ENCODE measurements around the gene DNAJC1. TPM values are rescaled to one million over a fixed set of nuclear protein-coding genes. Genes with fewer than 3 reads are reported as not detected.
"Not testable (repeated sequence)": the region's sequence is repeated elsewhere in the genome, so short reads cannot be mapped to it uniquely, and the experiment has no call there.

The DNAJC1 gene
- total RNA-seq, 2 experiments from 2014 or later: 20.6 to 28.1 TPM

DNA sequence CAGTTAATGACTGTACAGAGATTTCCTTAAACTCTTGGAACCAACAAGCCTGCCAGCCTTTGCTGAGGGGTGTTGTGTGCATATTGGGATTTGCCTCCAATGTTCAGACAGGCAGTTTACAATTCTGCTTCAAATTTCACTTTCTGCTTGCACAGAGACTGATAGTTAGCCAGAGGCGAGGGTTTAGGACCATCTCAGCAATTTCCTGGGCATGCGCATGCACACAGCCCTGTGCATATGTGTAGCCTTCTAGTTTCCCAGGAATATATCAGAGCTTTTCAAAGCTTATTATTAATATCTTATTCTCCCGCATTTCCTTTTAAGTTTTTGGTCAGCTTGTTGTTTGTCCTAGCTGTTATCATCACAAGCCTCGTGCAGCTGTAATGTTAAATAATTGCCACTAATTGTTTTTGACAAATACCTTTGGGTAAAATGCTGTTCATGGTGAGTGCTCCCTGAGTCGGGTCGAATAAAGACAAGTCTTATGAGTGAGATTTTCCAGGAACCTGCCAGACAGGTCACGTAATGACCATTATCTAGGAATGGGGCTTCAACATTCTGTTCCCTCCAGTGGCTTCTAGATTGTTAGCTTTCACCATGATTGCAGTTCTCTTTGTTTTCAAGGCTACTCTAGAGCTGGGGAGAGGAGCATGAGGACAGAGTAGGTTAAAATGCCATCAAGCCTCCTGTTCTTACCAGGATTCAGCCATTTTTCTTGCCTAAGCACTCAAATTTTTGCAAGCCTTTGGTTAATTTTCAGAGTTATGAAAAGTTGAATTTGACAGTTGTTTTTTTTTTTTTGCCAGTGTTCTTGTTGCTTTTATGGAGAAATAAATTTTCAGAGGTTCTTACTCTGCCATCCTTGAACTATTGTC lies 24.1 kb upstream of the DNAJC1 start:
- Mint-ChIP-seq H3K27me3 (no peaks in the 10 kb centered on the region), H3K4me3 (no peak overlapping the region), H3K36me3 (ENCODE audit: low read depth) (peaks cover 3% of the 10 kb centered on the region), H3K27ac (no peak overlapping the region), H3K4me1 (peaks cover 24% of the 10 kb centered on the region), H3K9me3 (ENCODE audit: low read depth) (peaks cover 6% of the 10 kb centered on the region)
- intact Hi-C loops (cut with DNase I, micrococcal nuclease): no loop called here
- ATAC-seq: no peak
- no peak for DNase-seq
- CTCF ChIA-PET: interaction anchor here (0.9 kb wide), 1 partner anchor 76 kb away, joined by 4 read pairs; no protein-coding TSS in a partner anchor
- POLR2A ChIA-PET: no interaction called here

DNA sequence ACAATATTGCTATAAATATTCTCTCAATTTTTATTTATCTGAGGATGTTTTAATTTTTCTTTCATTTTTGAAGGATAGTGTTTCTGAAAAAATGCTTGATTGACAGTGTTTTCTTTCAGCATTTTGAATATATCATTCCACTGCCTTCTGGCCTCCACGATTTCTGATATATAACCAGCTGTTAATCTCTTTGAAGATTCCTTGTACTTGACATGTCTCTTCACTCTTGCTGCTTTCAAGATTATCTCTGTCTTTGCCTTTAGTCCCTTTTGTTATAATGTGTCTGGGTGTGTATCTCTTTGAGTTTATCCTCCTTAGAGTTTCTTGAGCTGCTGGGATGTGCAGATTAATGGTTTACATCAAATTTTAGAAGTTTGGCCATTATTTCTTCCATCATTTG lies 22.8 kb upstream of the DNAJC1 start:
- ATAC-seq (no peak), DNase-seq (no peak)
- ChIA-PET POLR2A (no interaction called here), CTCF (interaction anchor here (0.6 kb wide), 1 partner anchor 29 kb away, joined by 3 read pairs; no protein-coding TSS in a partner anchor)
- Mint-ChIP-seq H3K27ac (no peak overlapping the region), H3K36me3 (ENCODE audit: low read depth) (peaks cover 3% of the 10 kb centered on the region), H3K4me3 (no peak overlapping the region), H3K27me3 (no peaks in the 10 kb centered on the region), H3K9me3 (ENCODE audit: low read depth) (peaks cover 7% of the 10 kb centered on the region), H3K4me1 (peaks cover 32% of the 10 kb centered on the region)
- intact Hi-C loops (cut with DNase I, micrococcal nuclease): no loop called here

DNA sequence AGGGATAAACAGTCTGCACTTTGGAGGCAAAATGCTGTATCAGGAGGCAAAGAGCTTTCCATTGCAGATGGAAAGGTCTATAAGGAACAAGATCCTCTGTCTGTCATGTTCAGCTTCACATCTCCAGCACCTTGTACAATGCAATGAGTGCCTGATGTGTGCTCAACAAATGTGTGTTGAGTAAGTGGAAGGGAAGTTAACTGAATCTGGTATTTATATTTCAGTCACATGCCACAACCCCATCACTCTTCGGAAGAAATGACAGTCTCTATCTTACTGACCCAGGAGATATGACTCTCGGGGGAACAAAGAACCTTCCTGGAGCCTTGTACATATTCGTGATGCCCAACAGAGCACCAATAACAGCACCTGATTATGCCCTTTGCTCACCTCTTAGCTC lies 20.0 kb upstream of the DNAJC1 start:
- H3K4me1 Mint-ChIP-seq: peaks cover 20% of the 10 kb centered on the region
- peak overlapping the region; percentile 76 for H3K27ac Mint-ChIP-seq
- peaks cover 8% of the 10 kb centered on the region for H3K9me3 Mint-ChIP-seq (ENCODE audit: low read depth)
- ChIA-PET POLR2A (interaction anchor here (0.6 kb wide), 1 partner anchor 201 kb away, joined by 3 read pairs; no protein-coding TSS in a partner anchor), CTCF (no interaction called here)
- DNase-seq (no peak), ATAC-seq (peak; percentile 5)
- H3K4me3 Mint-ChIP-seq: no peak overlapping the region
- H3K36me3 Mint-ChIP-seq (ENCODE audit: low read depth): peaks cover 3% of the 10 kb centered on the region
- intact Hi-C loops (cut with DNase I, micrococcal nuclease): no loop called here
- no peaks in the 10 kb centered on the region for H3K27me3 Mint-ChIP-seq

DNA sequence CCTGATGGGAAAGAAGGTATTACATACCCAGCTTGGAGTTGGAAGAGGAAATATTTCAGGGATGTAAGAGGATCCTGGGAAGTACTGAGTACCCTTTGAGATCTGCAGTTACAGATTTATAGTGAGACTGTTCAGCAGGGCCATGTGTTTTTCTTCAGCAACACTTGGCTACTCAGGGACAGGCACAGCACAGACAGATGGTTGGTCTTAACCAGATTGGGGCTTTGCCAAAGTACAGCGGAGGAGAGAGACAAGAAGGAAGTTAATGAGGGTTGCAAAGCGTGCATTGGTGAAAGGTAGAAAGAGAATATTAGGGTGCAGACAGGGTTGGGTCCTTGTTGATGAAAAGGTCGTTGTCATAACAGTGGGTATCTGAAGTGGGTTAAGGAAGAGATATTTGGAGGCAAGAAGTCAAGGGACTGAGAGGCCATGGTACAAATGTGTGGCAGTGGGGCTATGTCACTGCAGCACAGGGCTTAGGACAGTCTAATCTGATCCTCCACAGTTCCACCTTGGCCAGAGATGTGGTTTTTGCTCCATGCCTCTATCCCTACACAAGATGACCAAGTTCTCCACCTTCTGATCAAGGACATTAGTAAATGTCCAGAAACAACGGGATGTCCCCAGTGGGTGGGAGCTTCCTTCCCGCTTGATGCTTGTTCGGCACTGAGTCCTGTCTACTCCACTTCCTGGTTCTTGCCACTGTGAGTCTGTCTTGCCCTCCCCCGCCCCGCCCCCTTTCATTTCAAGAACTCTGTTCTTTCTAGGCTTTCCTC lies 18.9 kb upstream of the DNAJC1 start:
- Mint-ChIP-seq H3K9me3 (ENCODE audit: low read depth) (peaks cover 8% of the 10 kb centered on the region), H3K36me3 (ENCODE audit: low read depth) (peaks cover 3% of the 10 kb centered on the region), H3K27me3 (no peaks in the 10 kb centered on the region), H3K4me1 (peaks cover 19% of the 10 kb centered on the region), H3K27ac (peak overlapping the region; percentile 76), H3K4me3 (peak overlapping the region; percentile 40)
- ChIA-PET CTCF (interaction anchor here (0.5 to 0.7 kb wide), 5 partner anchors 12 to 527 kb away, joined by 3 read pairs; no protein-coding TSS in a partner anchor), POLR2A (no interaction called here)
- peak; percentile 78 for DNase-seq
- intact Hi-C loops (cut with DNase I, micrococcal nuclease): no loop called here
- ATAC-seq: peak; percentile 91

DNA sequence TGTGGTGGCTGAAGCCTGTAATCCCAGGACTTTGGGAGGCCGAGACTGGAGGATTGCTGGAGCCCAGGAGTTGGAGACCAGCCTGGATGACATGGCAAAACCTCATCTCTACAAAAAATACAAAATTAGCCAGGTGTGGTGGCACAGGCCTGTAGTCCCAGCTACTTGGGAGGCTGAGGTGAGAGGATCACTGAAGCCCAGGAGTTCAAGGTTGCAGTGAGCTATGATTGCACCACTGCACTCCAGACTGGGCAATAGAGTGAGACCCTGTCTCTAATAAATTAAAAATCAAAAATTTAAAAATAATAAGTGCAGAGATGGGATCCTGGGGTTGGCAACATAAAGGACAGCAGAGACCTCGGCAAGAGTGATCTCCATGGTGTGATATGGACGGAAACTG lies 17.6 kb upstream of the DNAJC1 start:
- intact Hi-C loops (cut with DNase I, micrococcal nuclease); H3K4me3 Mint-ChIP-seq; H3K27ac Mint-ChIP-seq; DNase-seq; ATAC-seq; POLR2A ChIA-PET; H3K27me3 Mint-ChIP-seq; H3K36me3 Mint-ChIP-seq (ENCODE audit: low read depth); H3K9me3 Mint-ChIP-seq (ENCODE audit: low read depth); CTCF ChIA-PET: not testable (repeated sequence)
- peaks cover 19% of the 10 kb centered on the region for H3K4me1 Mint-ChIP-seq

GRCh38 chr10:22017283-22018020 lies 13.9 kb upstream of the DNAJC1 start:
- CTCF ChIA-PET: interaction anchor here (0.8 to 2.1 kb wide), 3 partner anchors 9 to 14 kb away, joined by 4 to 6 read pairs (median 4); partner anchors contain the start of gene DNAJC1
- peaks cover 5% of the 10 kb centered on the region for H3K9me3 Mint-ChIP-seq (ENCODE audit: low read depth)
- no peaks in the 10 kb centered on the region for H3K36me3 Mint-ChIP-seq (ENCODE audit: low read depth)
- H3K27ac Mint-ChIP-seq: no peak overlapping the region
- no peaks in the 10 kb centered on the region for H3K27me3 Mint-ChIP-seq
- POLR2A ChIA-PET: no interaction called here
- ATAC-seq (no peak), DNase-seq (no peak)
- intact Hi-C loops (cut with DNase I, micrococcal nuclease): no loop called here
- H3K4me3 Mint-ChIP-seq: no peak overlapping the region
- H3K4me1 Mint-ChIP-seq: peaks cover 7% of the 10 kb centered on the region

DNA sequence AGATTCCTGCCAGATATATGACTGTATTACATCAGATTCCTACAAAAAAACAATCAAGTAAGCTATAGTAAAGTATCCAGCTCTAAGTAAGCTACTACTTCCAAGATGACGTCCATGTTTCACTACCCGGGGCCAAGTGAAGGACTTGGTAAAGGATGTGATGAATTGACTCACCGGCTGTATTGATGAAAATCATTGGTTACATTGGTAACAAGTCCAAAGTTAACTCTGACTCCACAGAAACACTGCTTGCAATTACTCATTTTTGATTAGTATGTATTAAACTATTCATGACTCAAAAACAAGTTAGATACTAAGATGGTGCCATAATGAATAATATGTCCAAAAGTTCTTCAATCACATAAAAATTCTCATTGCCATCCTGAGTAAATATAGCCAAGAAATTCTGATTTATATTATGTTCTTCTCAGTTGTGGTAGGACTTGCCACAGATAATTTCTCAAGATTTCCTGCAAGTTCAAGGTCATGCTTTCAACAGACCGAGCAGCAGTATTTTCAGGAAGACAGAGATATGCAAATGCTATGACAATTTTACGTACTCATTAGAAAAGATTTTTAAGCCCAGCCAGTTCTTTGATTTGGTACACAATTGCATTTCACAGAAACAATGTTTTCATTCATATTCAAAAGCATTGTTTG lies 12.6 kb upstream of the DNAJC1 start:
- Mint-ChIP-seq H3K27me3 (no peaks in the 10 kb centered on the region), H3K4me3 (no peak overlapping the region), H3K4me1 (peaks cover 1% of the 10 kb centered on the region), H3K9me3 (ENCODE audit: low read depth) (peaks cover 2% of the 10 kb centered on the region), H3K36me3 (ENCODE audit: low read depth) (no peaks in the 10 kb centered on the region), H3K27ac (no peak overlapping the region)
- ChIA-PET POLR2A (no interaction called here), CTCF (no interaction called here)
- ATAC-seq (no peak), DNase-seq (no peak)
- intact Hi-C loops (cut with DNase I, micrococcal nuclease): no loop called here

DNA sequence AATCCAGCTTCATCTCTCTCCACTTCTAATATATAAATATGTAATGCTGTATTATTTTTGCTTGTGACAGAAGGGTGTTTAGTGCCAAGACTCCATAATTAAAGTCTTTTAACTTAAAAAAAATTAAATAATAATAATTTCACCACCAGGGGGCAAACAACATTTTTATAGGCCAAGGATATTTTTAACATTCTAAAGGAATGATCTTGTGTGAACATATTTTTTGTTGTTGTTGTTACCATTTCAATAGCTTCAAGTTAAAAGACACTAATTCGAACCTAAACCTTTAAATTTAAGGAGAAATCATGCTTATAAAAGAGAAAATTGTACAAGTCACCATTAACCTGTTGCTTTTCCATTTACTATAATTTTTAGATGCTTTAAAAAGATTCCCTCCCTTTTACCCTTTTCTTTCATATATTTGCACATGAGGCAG lies 7.5 kb upstream of the DNAJC1 start:
- H3K36me3 Mint-ChIP-seq (ENCODE audit: low read depth): no peaks in the 10 kb centered on the region
- no peak overlapping the region for H3K4me3 Mint-ChIP-seq
- DNase-seq (no peak), ATAC-seq (no peak)
- ChIA-PET POLR2A (no interaction called here), CTCF (interaction anchor here (0.6 to 2.1 kb wide), 13 partner anchors 12 to 978 kb away, joined by 3 to 8 read pairs (median 3); no protein-coding TSS in a partner anchor)
- intact Hi-C loops (cut with DNase I, micrococcal nuclease): loop anchor here in 1 of 2 experiments (1.0 kb wide), 1 partner anchor 978 kb away; no protein-coding TSS in a partner anchor
- H3K27me3 Mint-ChIP-seq: no peaks in the 10 kb centered on the region
- H3K4me1 Mint-ChIP-seq: peaks cover 3% of the 10 kb centered on the region
- no peak overlapping the region for H3K27ac Mint-ChIP-seq
- H3K9me3 Mint-ChIP-seq (ENCODE audit: low read depth): peaks cover 4% of the 10 kb centered on the region

DNA sequence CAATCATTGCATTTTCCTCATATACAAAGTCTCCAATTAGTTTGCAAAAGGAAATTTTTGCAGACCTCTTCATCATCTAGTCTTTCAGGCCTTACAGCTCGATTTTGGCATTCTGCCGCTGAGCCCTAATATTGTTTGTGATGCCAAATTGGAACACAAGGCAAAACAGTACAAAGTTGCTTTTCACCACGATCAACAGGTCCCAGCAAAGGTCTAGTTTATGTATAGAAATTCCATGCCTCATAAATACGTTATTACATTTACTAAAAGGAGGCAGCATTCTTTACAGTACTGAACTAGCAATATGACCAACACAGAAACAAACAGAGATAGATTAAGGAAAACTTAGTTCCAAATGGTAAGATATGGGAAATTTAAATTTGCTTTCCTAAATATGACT lies 7.0 kb upstream of the DNAJC1 start:
- H3K4me1 Mint-ChIP-seq: peaks cover 5% of the 10 kb centered on the region
- DNase-seq (no peak), ATAC-seq (no peak)
- H3K4me3 Mint-ChIP-seq: no peak overlapping the region
- CTCF ChIA-PET: interaction anchor here (0.6 to 2.1 kb wide), 10 partner anchors 12 to 697 kb away, joined by 3 to 8 read pairs (median 3); no protein-coding TSS in a partner anchor
- POLR2A ChIA-PET: no interaction called here
- peaks cover 4% of the 10 kb centered on the region for H3K9me3 Mint-ChIP-seq (ENCODE audit: low read depth)
- intact Hi-C loops (cut with DNase I, micrococcal nuclease): no loop called here
- H3K36me3 Mint-ChIP-seq (ENCODE audit: low read depth): no peaks in the 10 kb centered on the region
- H3K27ac Mint-ChIP-seq: no peak overlapping the region
- H3K27me3 Mint-ChIP-seq: no peaks in the 10 kb centered on the region

- Mint-ChIP-seq H3K4me1 (peaks cover 22% of the 10 kb centered on the region), H3K27me3 (no peaks in the 10 kb centered on the region), H3K4me3 (no peak overlapping the region), H3K9me3 (ENCODE audit: low read depth) (peaks cover 4% of the 10 kb centered on the region), H3K27ac (no peak overlapping the region), H3K36me3 (ENCODE audit: low read depth) (no peaks in the 10 kb centered on the region)
- ChIA-PET POLR2A (no interaction called here), CTCF (interaction anchor here (1.0 kb wide), 1 partner anchor 12 kb away, joined by 4 read pairs; no protein-coding TSS in a partner anchor)
- intact Hi-C loops (cut with DNase I, micrococcal nuclease): loop anchor here (10.0 kb wide), 1 partner anchor 708 kb away; the partner anchor contains the start of gene PIP4K2A (in 2 of the 2)
- ATAC-seq: no peak
- DNase-seq: no peak
These were observed 2.9 kb upstream of the DNAJC1 start for GRCh38 chr10:22006379-22006884.

All from activated CD4-positive, alpha-beta T cell treated with anti-CD3 and anti-CD28 coated beads for 36 hours (primary cell).